Thyroid gland (tissue), 4 donors: ENCODE measurements around the gene TUBB.

Source experiments
- CTCF ChIP-seq, 6 experiments: fragments of 200-600 bp in 3 of 6; fragments of 450-650 bp in 3 of 6; sonication (generic) in 3 of 6; IDR thresholded peaks; one replicate each; pipeline ENCODE4 v1.5.1; 2016 to 2019; ENCODE audit warnings: antibody characterized with exemption in 6 of 6, mild to moderate bottlenecking in 2 of 6, inconsistent platforms in 1 of 6, moderate library complexity in 1 of 6
- POLR2A ChIP-seq, 2 donors: fragments of 450-650 bp; IDR thresholded peaks; one replicate each; pipeline ENCODE4 v1.6.1; 2017; ENCODE audit warnings: antibody characterized with exemption in 2 of 2, mild to moderate bottlenecking in 2 of 2, moderate library complexity in 1 of 2

- TF ChIP-seq CTCF (IDR thresholded peaks at IDR 0.05) (no peak), POLR2A (IDR thresholded peaks at IDR 0.05) (no peak)
Measured at GRCh38 chr6:30752157-30752927, 32.2 kb downstream of the TUBB start.
